HG03025 (cell line): ENCODE measurements around the gene STIM2.
"Not testable (repeated sequence)": the region's sequence is repeated elsewhere in the genome, so short reads cannot be mapped to it uniquely, and the experiment has no call there.

Experiments
- ATAC-seq: cut with Tn5 transposase; IDR thresholded peaks from one replicate; pipeline ENCODE4 v1.9.1; 2021; ENCODE audit warnings: mild to moderate bottlenecking, moderate library complexity; ENCODE audit not compliant: unreplicated experiment, low FRiP score

STIM2 gene

GRCh38 chr4:26860157-26860921 is at the start of gene STIM2:
Gene STIM2, plus strand, starts transcription at chr4:26860841.
- peak; percentile 48 for ATAC-seq

- ATAC-seq: not testable (repeated sequence)
Measured at GRCh38 chr4:26811571-26811970, 49.1 kb upstream of the STIM2 start.

GRCh38 chr4:26812049-26812714 is 48.5 kb upstream of the STIM2 start:
- no peak for ATAC-seq

GRCh38 chr4:26813698-26814097 is 46.9 kb upstream of the STIM2 start:
- ATAC-seq: no peak

GRCh38 chr4:26815199-26815598 is 45.4 kb upstream of the STIM2 start:
- no peak for ATAC-seq

GRCh38 chr4:26815706-26816105 is 44.9 kb upstream of the STIM2 start:
- ATAC-seq: no peak

- no peak for ATAC-seq
Measured at GRCh38 chr4:26819026-26819425, 41.6 kb upstream of the STIM2 start.

- ATAC-seq: no peak
Measured at GRCh38 chr4:26819478-26820095, 41.1 kb upstream of the STIM2 start.

- no peak for ATAC-seq
Measured at GRCh38 chr4:26820346-26820745, 40.3 kb upstream of the STIM2 start.

- ATAC-seq: no peak
Measured at GRCh38 chr4:26821031-26821430, 39.6 kb upstream of the STIM2 start.

GRCh38 chr4:26821677-26822503 is 38.8 kb upstream of the STIM2 start:
- ATAC-seq: no peak

- no peak for ATAC-seq
Measured at GRCh38 chr4:26822546-26822945, 38.1 kb upstream of the STIM2 start.

GRCh38 chr4:26822974-26823373 is 37.7 kb upstream of the STIM2 start:
- ATAC-seq: not testable (repeated sequence)

- ATAC-seq: no peak
Measured at GRCh38 chr4:26823583-26823982, 37.1 kb upstream of the STIM2 start.

- no peak for ATAC-seq
Measured at GRCh38 chr4:26824667-26825066, 36.0 kb upstream of the STIM2 start.

- peak; percentile 71 for ATAC-seq
Measured at GRCh38 chr4:26826721-26827120, 33.9 kb upstream of the STIM2 start.

GRCh38 chr4:26827336-26827735 is 33.3 kb upstream of the STIM2 start:
- ATAC-seq: not testable (repeated sequence)

GRCh38 chr4:26827798-26828197 is 32.8 kb upstream of the STIM2 start:
- ATAC-seq: no peak

GRCh38 chr4:26829018-26829417 is 31.6 kb upstream of the STIM2 start:
- no peak for ATAC-seq

- no peak for ATAC-seq
Measured at GRCh38 chr4:26830033-26830432, 30.6 kb upstream of the STIM2 start.

- no peak for ATAC-seq
Measured at GRCh38 chr4:26830701-26831100, 29.9 kb upstream of the STIM2 start.
